ENCODE results near the gene HES3. TPM values are rescaled to one million over a fixed set of nuclear protein-coding genes. Genes with fewer than 3 reads are reported as not detected.

Gene HES3
- total RNA-seq, 4 donors from 2014 or later, result not detected

- no peak overlapping the region for H3K4me3 ChIP-seq
- intact Hi-C loops (cut with DNase I), result no loop called here
- peaks cover 13 to 99% (median 43%) of the 10 kb centered on the region in 4 donors for H3K27me3 ChIP-seq
- no peak for DNase-seq (ENCODE audit: extremely low spot score)
- no peak overlapping the region for H3K27ac ChIP-seq (replicated peaks in 1 of 4)
- peaks cover 17 to 47% (median 32%) of the 10 kb centered on the region in 4 donors for H3K4me1 ChIP-seq
- 76% methylated on average over 10 of the region's 14 CpGs for WGBS
- no peaks in the 10 kb centered on the region for H3K9me3 ChIP-seq
- H3K36me3 ChIP-seq, result peaks cover 0 to under 1% (median 0%) of the 10 kb centered on the region in 4 donors
- TF ChIP-seq POLR2AphosphoS5 (IDR thresholded peaks at IDR 0.05), result no peak
Measured at GRCh38 chr1:6248161-6248776, 4.3 kb downstream of the HES3 start.

- Histone ChIP-seq H3K9me3 (no peaks in the 10 kb centered on the region), H3K4me3 (peak overlapping the region; percentile 6 to 32 (median 25)), H3K27ac (replicated peaks in 1 of 4) (no peak overlapping the region), H3K4me1 (peaks cover 17 to 47% (median 32%) of the 10 kb centered on the region in 4 donors), H3K27me3 (peaks cover 13 to 99% (median 35%) of the 10 kb centered on the region in 4 donors), H3K36me3 (peaks cover 0 to 9% (median 1%) of the 10 kb centered on the region in 4 donors)
- TF ChIP-seq POLR2A (IDR thresholded peaks at IDR 0.05; ENCODE audit: low read depth) (no peak), CTCF (IDR thresholded peaks at IDR 0.05) (no peak), EP300 (IDR thresholded peaks at IDR 0.05) (no peak), POLR2AphosphoS5 (IDR thresholded peaks at IDR 0.05) (no peak)
- intact Hi-C loops (cut with DNase I), result no loop called here
- no peak for DNase-seq (ENCODE audit: extremely low spot score)
- WGBS, result no CpG with 5 or more reads among the region's 96 CpGs
Measured at GRCh38 chr1:6248932-6249738, 5.2 kb downstream of the HES3 start.

GRCh38 chr1:6249739-6250689 is 6.0 kb downstream of the HES3 start:
- Histone ChIP-seq H3K4me3 (peak overlapping the region in 1 of 4 donors; percentile 32), H3K27me3 (peaks cover 13 to 97% (median 30%) of the 10 kb centered on the region in 4 donors), H3K36me3 (peaks cover 0 to 15% (median 7%) of the 10 kb centered on the region in 4 donors), H3K27ac (replicated peaks in 1 of 4) (no peak overlapping the region), H3K9me3 (no peaks in the 10 kb centered on the region), H3K4me1 (peaks cover 17 to 42% (median 29%) of the 10 kb centered on the region in 4 donors)
- no peak for DNase-seq (ENCODE audit: extremely low spot score)
- 56% methylated on average over 11 of the region's 71 CpGs for WGBS
- TF ChIP-seq EP300 (IDR thresholded peaks at IDR 0.05) (no peak), POLR2A (IDR thresholded peaks at IDR 0.05; ENCODE audit: low read depth) (no peak), POLR2AphosphoS5 (IDR thresholded peaks at IDR 0.05) (no peak), CTCF (IDR thresholded peaks at IDR 0.05) (no peak)
- intact Hi-C loops (cut with DNase I), result no loop called here

- DNase-seq (ENCODE audit: extremely low spot score), result no peak
- Histone ChIP-seq H3K27me3 (peaks cover 3 to 85% (median 18%) of the 10 kb centered on the region in 4 donors), H3K27ac (replicated peaks in 1 of 4) (no peak overlapping the region), H3K4me3 (no peak overlapping the region), H3K4me1 (peaks cover 7 to 30% (median 17%) of the 10 kb centered on the region in 4 donors), H3K36me3 (peaks cover 0 to 15% (median 7%) of the 10 kb centered on the region in 4 donors), H3K9me3 (no peaks in the 10 kb centered on the region)
- intact Hi-C loops (cut with DNase I), result no loop called here
- 81% methylated on average over 9 of the region's 19 CpGs for WGBS
- no peak for TF ChIP-seq POLR2AphosphoS5 (IDR thresholded peaks at IDR 0.05)
- no peak for TF ChIP-seq POLR2A (IDR thresholded peaks at IDR 0.05; ENCODE audit: low read depth)
- TF ChIP-seq CTCF (IDR thresholded peaks at IDR 0.05), result no peak
- TF ChIP-seq EP300 (IDR thresholded peaks at IDR 0.05), result no peak
Measured at GRCh38 chr1:6251233-6251632, 7.3 kb downstream of the HES3 start.
